Esophagus squamous epithelium (tissue), 5 donors: ENCODE results near the gene TSEN15. TPM values are rescaled to one million over a fixed set of nuclear protein-coding genes. Genes with fewer than 3 reads are reported as not detected.

Experiments used
- DNase-seq: peaks from one replicate; lab custom pipeline; 2025; lab: John Stamatoyannopoulos, UW
- H3K27ac ChIP-seq, 4 donors: fragments of 200-600 bp; sonication (generic); one replicate each; pipeline ENCODE4 v1.5.1; 2016 to 2019; ENCODE audit warnings: mild to moderate bottlenecking in 1 of 4
- H3K27me3 ChIP-seq, 4 donors: fragments of 200-600 bp; sonication (generic); 1 replicate in 3 of 4; 2 replicates in 1 of 4; pipeline versions ENCODE4 v1.5.1 to v1.6.0; 2017 to 2021; ENCODE audit warnings: antibody characterized with exemption in 1 of 4
- H3K36me3 ChIP-seq, 3 donors: fragments of 200-600 bp; sonication (generic); one replicate each; pipeline ENCODE4 v1.5.1; 2016 to 2019
- H3K4me1 ChIP-seq, 3 donors: fragments of 200-600 bp; sonication (generic); one replicate each; pipeline ENCODE4 v1.5.1; 2017 to 2019
- H3K4me3 ChIP-seq, 4 donors: fragments of 200-600 bp; sonication (generic); 1 replicate in 3 of 4; 2 replicates in 1 of 4; pipeline ENCODE4 v1.5.1; 2016 to 2019; ENCODE audit warnings: mild to moderate bottlenecking in 2 of 4, moderate library complexity in 1 of 4
- H3K9me3 ChIP-seq, 3 donors: fragments of 200-600 bp; sonication (generic); one replicate each; pipeline ENCODE4 v1.5.1; 2016 to 2019
- POLR2A ChIP-seq, 4 donors: fragments of 450-650 bp; IDR thresholded peaks; one replicate each; pipeline ENCODE4 v1.6.1; 2017; ENCODE audit warnings: antibody characterized with exemption in 4 of 4, mild to moderate bottlenecking in 4 of 4, moderate library complexity in 3 of 4
- WGBS, 2 donors: methylation state at CpG; one replicate each; pipeline ENCODE4 v1.1.5; 2018; 5-methylcytosine and 5-hydroxymethylcytosine counted together
- intact Hi-C: fragments of 100-400 bp; cut with DNase I; formaldehyde crosslinking; loops from one replicate; pipeline ENCODE4 v1.15.0; 2022
- total RNA-seq, 4 donors: library from RNA; depleted of rRNA; stranded (reverse); fragments of >200 nt; gene quantifications; one replicate each; pipeline ENCODE4 v1.1.0, GENCODE V29; 2016
- TF ChIP-seq, protein P1 (sequence below), 6 experiments: fragments of 450-650 bp in 4 of 6; fragments of 200-600 bp in 2 of 6; sonication (generic) in 2 of 6; IDR thresholded peaks; one replicate each; pipeline ENCODE4 v1.5.1; 2016 to 2019; ENCODE audit warnings: antibody characterized with exemption in 6 of 6, mild to moderate bottlenecking in 4 of 6, moderate library complexity in 4 of 6
- donor health status: DM: yes; HTN: yes; CAD: no.

TSEN15 gene
- total RNA-seq: 10 to 100 TPM; 16.5 to 25.4 (median 22.0) TPM

DNA sequence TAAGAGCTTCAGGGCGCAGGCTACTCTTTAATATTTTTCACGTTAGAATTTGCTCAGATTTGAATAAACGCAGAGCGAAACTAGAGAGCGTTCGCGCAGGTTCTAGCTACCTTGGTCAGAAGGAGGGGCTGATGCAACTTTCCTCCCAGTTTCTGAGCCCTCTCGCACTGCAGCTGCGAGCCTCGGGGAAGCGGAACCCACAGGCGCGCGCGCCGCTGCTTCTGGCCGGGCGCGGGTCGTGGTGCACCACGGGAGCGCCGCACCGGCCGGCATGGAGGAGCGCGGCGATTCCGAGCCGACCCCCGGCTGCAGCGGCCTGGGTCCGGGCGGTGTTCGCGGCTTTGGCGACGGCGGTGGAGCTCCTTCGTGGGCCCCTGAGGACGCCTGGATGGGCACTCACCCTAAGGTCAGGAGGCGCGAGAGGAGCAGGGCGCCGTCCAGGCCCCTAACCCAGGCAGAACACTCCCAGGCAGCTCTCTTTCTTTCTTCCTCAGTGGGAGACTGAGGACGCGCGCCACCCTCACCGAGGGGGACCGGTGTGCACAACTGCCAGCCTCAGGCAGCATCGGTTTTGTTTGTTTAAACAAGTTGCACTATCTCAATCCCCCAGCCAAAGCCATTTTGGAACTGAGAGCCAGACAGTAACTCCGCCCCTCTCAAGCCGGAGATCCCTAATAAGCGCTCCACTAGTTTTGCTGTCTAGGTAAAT, at the start of gene TSEN15:
TSEN15 (plus strand) TSS at position 246 of the 709 bp plus-strand sequence; CDS start at position 272, 26 bp downstream.
- no peak for DNase-seq
- 0% methylated on average over 6 to 19 of the region's 54 CpGs for WGBS, 2 donors
- Histone ChIP-seq H3K9me3 (no peaks in the 10 kb centered on the region), H3K4me1 (peaks cover 7 to 29% (median 9%) of the 10 kb centered on the region in 3 donors), H3K36me3 (peaks cover 0 to 16% (median 0%) of the 10 kb centered on the region in 3 donors), H3K27me3 (peaks cover 0 to 5% (median 0%) of the 10 kb centered on the region in 4 donors), H3K27ac (peak within 1 kb of the TSS; percentile 80 to 91 (median 87)), H3K4me3 (peak within 1 kb of the TSS; percentile 73 to 97 (median 93))
- TF ChIP-seq POLR2A (IDR thresholded peaks at IDR 0.05): peak in 2 of 4 donors; percentile 59 to 64
- TF ChIP-seq, protein P1, sequence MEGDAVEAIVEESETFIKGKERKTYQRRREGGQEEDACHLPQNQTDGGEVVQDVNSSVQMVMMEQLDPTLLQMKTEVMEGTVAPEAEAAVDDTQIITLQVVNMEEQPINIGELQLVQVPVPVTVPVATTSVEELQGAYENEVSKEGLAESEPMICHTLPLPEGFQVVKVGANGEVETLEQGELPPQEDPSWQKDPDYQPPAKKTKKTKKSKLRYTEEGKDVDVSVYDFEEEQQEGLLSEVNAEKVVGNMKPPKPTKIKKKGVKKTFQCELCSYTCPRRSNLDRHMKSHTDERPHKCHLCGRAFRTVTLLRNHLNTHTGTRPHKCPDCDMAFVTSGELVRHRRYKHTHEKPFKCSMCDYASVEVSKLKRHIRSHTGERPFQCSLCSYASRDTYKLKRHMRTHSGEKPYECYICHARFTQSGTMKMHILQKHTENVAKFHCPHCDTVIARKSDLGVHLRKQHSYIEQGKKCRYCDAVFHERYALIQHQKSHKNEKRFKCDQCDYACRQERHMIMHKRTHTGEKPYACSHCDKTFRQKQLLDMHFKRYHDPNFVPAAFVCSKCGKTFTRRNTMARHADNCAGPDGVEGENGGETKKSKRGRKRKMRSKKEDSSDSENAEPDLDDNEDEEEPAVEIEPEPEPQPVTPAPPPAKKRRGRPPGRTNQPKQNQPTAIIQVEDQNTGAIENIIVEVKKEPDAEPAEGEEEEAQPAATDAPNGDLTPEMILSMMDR (IDR thresholded peaks at IDR 0.05): peak in 1 of 6 experiments; percentile 28
- intact Hi-C loops: no loop called here

DNA sequence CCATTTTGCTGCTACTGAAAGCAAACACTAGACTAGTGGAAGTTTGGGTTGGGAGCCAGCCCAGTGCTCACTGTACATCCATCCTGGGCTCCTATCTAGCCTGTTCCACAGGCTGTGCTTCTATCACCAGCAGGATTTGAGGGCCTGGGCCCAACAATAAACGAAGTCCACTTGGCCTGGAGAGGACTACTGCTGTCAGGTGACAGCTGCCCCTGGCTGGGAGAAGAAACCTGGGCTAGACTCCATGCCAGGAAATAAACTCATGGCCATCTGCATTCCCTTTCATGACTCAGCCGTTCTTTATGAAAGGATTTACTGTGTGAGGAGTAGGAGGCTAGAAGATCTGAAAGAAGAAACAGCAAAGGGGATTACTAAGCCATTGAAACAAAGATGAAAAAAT, 49.5 kb upstream of the TSEN15 start:
- 14 to 22% methylated on average over 1 to 2 of the region's 2 CpGs for WGBS, 2 donors
- Histone ChIP-seq H3K4me1 (peaks cover 0 to 5% (median 0%) of the 10 kb centered on the region in 3 donors), H3K4me3 (no peak overlapping the region), H3K27me3 (no peaks in the 10 kb centered on the region), H3K27ac (no peak overlapping the region), H3K36me3 (no peaks in the 10 kb centered on the region), H3K9me3 (no peaks in the 10 kb centered on the region)
- intact Hi-C loops: no loop called here
- TF ChIP-seq, protein P1 (IDR thresholded peaks at IDR 0.05): no peak
- TF ChIP-seq POLR2A (IDR thresholded peaks at IDR 0.05): no peak
- DNase-seq: no peak

DNA sequence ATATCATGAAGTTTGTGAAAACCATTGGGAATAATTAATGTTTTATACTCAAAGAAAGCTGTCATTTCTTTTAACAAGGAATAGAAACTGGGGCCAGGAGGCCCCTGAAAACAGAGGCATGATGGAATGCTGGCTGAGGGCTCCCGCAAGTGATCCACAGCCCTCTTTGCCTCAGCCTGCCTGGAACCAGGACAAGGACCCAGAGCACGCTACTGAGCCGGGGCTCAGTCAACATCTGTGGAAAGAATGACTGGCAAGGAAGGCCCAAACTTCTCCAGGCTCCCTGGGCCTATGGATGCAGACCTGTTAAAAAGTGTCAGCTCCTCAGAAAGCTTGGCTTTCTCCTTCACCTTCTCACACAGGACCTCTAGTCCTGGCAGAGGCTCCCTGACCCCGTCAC, 46.6 kb upstream of the TSEN15 start:
- Histone ChIP-seq H3K4me3 (no peak overlapping the region), H3K4me1 (peaks cover 0 to 5% (median 0%) of the 10 kb centered on the region in 3 donors), H3K9me3 (no peaks in the 10 kb centered on the region), H3K36me3 (no peaks in the 10 kb centered on the region), H3K27ac (no peak overlapping the region), H3K27me3 (no peaks in the 10 kb centered on the region)
- no peak for TF ChIP-seq POLR2A (IDR thresholded peaks at IDR 0.05)
- TF ChIP-seq, protein P1 (IDR thresholded peaks at IDR 0.05): no peak
- 88 to 91% methylated on average over 3 to 4 of the region's 4 CpGs for WGBS, 2 donors
- DNase-seq: no peak
- intact Hi-C loops: no loop called here

DNA sequence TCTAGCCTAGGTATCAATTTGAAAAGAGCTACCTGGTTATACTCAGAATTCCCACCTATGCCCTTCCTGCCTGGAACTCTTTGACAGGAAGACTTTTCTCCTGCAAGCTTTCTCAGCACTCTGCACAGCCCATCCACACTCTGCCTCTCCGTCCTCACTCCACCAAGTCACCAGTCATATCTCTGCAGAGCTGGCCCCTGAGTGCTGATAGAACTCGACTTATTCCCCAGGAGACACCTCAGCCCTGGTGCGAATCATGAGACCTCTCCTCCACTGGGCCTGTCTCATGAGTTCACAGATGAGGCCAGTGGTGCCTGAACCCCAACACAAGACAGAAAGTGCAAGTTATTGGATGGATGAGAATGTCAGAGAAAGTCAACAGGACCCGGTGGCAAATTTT, 46.0 kb upstream of the TSEN15 start:
- Histone ChIP-seq H3K4me1 (peaks cover 0 to 5% (median 0%) of the 10 kb centered on the region in 3 donors), H3K9me3 (no peaks in the 10 kb centered on the region), H3K36me3 (no peaks in the 10 kb centered on the region), H3K27ac (no peak overlapping the region), H3K4me3 (no peak overlapping the region), H3K27me3 (no peaks in the 10 kb centered on the region)
- no peak for DNase-seq
- intact Hi-C loops: no loop called here
- TF ChIP-seq, protein P1 (IDR thresholded peaks at IDR 0.05): no peak
- TF ChIP-seq POLR2A (IDR thresholded peaks at IDR 0.05): no peak
- 66 to 86% methylated on average over 4 of the region's 4 CpGs for WGBS, 2 donors

DNA sequence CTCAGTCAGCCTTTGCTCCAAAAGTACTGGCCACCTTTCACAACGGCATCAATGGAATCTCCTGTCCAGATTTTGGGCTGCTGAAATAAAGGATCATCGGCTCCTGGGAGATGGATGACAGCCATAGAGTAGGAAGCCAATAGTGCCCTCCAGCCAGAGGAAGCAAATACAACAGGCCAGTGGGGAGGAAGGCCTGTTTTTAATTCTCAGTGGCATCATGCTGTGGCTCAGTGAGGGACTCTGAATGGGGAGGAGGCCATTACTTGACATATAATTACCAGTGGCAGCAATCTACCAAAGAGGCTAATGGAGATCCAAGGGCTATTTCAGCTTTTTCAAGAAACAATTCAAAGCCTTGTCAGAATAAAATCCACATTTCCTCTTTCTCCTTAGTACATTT, 40.7 kb upstream of the TSEN15 start:
- intact Hi-C loops: no loop called here
- Histone ChIP-seq H3K4me3 (no peak overlapping the region), H3K27me3 (no peaks in the 10 kb centered on the region), H3K4me1 (no peaks in the 10 kb centered on the region), H3K9me3 (no peaks in the 10 kb centered on the region), H3K36me3 (no peaks in the 10 kb centered on the region), H3K27ac (no peak overlapping the region)
- TF ChIP-seq, protein P1 (IDR thresholded peaks at IDR 0.05): no peak
- TF ChIP-seq POLR2A (IDR thresholded peaks at IDR 0.05): no peak
- 11 to 68% methylated on average over 1 to 2 of the region's 2 CpGs for WGBS, 2 donors
- no peak for DNase-seq
